D721Med (cell line): ENCODE measurements around the gene PDE6A.
A peak's percentile ranks its signal among the peaks of the same experiment; 100 is the strongest.

Experiments
- DNase-seq: peaks from one replicate; pipeline ENCODE4 v3.0.0; 2011; ENCODE audit warnings: low spot score; ENCODE audit not compliant: insufficient read length
- FAIRE-seq: peaks from 2 replicates; lab custom pipeline; 2011; peaks lifted over from hg19 to GRCh38; lab: Jason Lieb, UNC
- TF ChIP-seq, protein P1 (sequence below): IDR thresholded peaks from 2 replicates; pipeline ENCODE4 v1.5.1; 2012; ENCODE audit warnings: mild to moderate bottlenecking, control low read depth; ENCODE audit not compliant: insufficient read depth; ENCODE audit errors: missing control alignments

PDE6A gene

DNA sequence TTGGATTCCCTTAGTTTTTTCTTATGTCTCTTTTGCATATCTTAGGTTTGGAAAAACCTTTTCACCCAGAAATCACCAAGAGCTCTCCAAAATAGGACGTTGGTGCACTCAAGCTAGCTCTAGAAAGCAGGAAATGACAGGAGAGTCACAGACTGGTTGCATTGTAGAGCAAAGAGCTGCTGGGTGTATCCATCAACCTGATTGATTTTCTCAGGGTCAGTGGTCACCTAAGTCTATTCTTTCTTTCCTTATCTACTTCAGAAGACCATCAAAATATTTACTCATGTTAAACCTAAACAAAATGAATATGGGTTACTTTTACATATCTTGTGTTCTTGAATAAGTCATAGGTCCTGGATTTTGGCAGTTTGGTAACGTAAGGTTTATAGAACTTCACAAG is 30.8 kb upstream of the PDE6A start:
- DNase-seq (no peak), FAIRE-seq (peak; percentile 21)
- TF ChIP-seq, protein P1, sequence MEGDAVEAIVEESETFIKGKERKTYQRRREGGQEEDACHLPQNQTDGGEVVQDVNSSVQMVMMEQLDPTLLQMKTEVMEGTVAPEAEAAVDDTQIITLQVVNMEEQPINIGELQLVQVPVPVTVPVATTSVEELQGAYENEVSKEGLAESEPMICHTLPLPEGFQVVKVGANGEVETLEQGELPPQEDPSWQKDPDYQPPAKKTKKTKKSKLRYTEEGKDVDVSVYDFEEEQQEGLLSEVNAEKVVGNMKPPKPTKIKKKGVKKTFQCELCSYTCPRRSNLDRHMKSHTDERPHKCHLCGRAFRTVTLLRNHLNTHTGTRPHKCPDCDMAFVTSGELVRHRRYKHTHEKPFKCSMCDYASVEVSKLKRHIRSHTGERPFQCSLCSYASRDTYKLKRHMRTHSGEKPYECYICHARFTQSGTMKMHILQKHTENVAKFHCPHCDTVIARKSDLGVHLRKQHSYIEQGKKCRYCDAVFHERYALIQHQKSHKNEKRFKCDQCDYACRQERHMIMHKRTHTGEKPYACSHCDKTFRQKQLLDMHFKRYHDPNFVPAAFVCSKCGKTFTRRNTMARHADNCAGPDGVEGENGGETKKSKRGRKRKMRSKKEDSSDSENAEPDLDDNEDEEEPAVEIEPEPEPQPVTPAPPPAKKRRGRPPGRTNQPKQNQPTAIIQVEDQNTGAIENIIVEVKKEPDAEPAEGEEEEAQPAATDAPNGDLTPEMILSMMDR, result no peak

DNA sequence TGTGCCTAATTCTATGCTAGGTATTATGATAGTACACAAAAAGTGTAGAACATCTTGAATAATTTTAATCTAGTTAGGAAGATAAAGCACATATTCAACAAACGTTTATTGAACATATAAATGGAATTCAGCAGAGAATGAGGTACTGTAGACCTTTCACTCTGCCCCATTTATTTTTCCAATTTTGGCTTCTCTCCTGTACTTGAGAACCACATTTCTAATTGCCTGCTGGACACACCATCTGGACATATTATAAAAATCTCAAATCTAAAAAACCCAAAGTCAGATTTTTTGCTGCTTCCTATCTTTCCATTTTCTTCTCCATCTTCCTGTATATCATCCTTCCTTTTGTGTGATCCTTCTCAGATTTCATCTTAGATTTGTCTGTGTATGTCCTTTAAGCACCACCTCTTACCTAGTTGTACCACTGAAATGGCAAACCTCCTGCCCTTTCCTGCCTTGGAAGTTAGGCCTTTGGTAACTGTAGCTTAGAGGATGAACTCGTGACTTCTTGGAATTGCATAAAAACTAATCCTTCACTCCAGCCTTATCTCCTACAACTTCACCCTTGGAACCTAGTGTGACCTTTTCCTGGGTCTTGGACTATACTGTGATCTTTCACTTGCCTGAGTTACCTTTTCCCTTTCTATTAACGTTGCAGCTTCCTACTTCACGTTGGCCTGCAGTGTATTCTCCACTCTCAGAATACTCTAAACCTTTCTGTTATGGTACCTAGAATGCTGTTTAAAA is 24.8 kb upstream of the PDE6A start:
- TF ChIP-seq, protein P1, result no peak
- DNase-seq (no peak), FAIRE-seq (no peak)

DNA sequence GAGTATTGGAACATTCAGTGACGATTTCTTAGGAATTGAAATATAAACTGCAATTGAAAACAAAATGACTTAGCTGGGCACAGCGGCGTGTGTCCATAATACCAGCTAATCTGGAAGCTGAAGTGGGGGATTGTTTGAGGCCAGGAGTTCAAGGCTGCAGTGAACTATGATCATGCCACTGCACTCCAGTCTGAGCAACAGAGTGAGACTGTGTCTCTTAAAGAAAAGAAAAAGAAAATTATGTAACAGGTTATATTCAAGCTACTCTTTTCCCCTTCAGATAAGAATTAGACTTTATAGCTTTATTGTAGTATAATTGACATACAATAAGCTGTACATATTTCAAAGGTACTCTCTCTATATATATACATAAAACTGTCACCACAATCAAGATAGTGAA is 22.4 kb upstream of the PDE6A start:
- TF ChIP-seq, protein P1, result no peak
- DNase-seq (no peak), FAIRE-seq (no peak)

DNA sequence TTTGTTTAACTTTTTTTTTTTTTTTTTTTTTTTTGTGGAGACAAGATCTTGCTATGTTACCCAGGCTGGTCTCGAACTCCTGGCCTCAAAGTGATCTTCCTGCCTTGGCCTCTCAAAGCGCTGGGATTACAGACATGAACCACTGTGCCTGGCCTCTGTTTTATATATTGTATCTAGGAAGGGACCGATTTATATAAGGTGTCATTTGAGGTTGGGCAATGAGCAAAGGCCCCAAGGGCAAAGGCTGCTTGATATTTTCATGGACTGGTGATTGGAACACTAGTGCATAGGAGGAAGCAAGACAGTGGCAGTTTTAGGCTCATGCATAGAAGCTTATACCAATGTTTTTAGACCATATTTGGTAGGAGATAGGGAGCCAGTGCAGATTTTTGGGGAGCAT is 19.1 kb upstream of the PDE6A start:
- TF ChIP-seq, protein P1, result no peak
- FAIRE-seq (no peak), DNase-seq (no peak)

DNA sequence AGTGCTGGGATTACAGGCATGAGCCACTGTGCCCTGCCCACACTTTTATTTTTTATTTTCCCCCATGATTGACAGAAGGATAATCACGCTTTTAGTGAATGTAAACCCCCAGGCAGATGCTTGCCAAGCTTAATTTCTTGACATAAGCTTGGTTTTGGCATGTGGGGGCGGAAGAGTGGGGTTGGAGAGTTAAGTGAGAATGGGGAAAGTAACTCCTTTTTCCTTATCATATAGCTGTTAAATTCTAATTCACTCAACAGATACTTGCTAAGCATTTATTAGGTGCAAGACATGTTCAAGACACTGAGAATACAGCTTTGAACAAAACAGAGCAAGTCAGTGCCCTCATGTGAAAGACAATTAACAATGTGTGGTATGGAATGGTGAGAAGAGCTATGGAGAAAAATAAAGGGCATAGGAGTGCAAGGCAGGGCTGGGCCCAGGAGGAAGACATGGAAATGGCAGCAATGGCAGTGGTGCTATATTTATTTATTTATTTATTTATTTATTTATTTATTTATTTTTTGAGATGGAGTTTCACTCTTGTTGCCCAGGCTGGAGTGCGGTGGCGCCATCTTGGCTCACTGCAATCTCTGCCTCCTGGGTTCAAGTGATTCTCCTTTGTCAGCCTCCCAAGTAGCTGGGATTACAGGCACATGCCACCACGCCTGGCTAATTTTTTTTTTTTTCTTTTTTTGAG is 18.2 kb upstream of the PDE6A start:
- DNase-seq, result no peak
- no peak for FAIRE-seq
- TF ChIP-seq, protein P1, result no peak

DNA sequence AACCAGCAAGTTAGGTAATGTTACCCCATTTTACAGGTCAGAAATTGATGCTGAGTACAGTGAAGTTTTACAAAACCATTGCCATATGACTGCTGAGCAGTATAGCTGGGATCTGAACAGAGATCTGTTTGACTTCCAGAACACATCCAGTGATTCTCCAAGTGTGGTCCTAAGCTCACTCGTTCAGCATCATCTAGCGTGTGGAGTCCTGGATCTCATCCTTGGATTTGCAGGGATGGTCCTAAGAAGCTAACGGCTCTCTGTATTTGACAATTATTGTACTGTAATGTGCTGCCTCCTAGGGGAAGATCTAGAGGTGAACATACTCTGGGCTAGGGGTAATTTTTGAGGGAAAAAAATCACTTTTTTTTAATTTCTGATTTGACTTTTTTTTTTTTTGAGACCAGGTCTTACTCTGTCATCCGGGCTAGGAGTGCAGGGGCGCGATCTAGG is 17.4 kb upstream of the PDE6A start:
- TF ChIP-seq, protein P1, result peak; percentile 60
- DNase-seq (no peak), FAIRE-seq (peak; percentile 11)
